Mucosa of descending colon (tissue), 3 donors: ENCODE data around the gene HIC1. TPM values are rescaled to one million over a fixed set of nuclear protein-coding genes. Genes with fewer than 3 reads are reported as not detected.

Experiments used
- ATAC-seq: fragments of 200-7000 bp; cut with Tn5 transposase; one replicate; pipeline ENCODE4 v1.9.1; 2020; ENCODE audit warnings: mild to moderate bottlenecking, moderate library complexity
- DNase-seq, 3 donors: peaks; one replicate each; pipeline ENCODE4 v3.0.0-alpha.2; 2020
- H3K36me3 ChIP-seq: fragments of 200-600 bp; one replicate; pipeline ENCODE4 v1.8.0; 2021; ENCODE audit warnings: low read depth, mild to moderate bottlenecking
- H3K4me1 ChIP-seq: fragments of 200-600 bp; one replicate; pipeline ENCODE4 v1.8.0; 2021; ENCODE audit warnings: low read depth, mild to moderate bottlenecking
- H3K4me3 ChIP-seq: fragments of 200-600 bp; one replicate; pipeline ENCODE4 v1.8.0; 2021; ENCODE audit warnings: mild to moderate bottlenecking
- H3K9me3 ChIP-seq: fragments of 200-600 bp; one replicate; pipeline ENCODE4 v1.8.0; 2021; ENCODE audit warnings: mild to moderate bottlenecking
- CTCF ChIP-seq: fragments of 200-600 bp; IDR thresholded peaks from one replicate; pipeline ENCODE4 v1.8.0; 2022; ENCODE audit warnings: antibody characterized with exemption, mild to moderate bottlenecking
- intact Hi-C, 2 donors: fragments of 100-400 bp; cut with DNase I in 1 of 2; cut with micrococcal nuclease in 1 of 2; formaldehyde crosslinking; loops; one replicate each; pipeline versions ENCODE4 v1.11.0 to v1.11.1; 2022; cut with DNase I, micrococcal nuclease
- total RNA-seq, 3 donors: library from RNA; stranded (reverse); fragmentation: NEBNext Ultra II Directional in 2 of 3; extraction: Animal tissue kit (Norgen Biotek cat#: 25700) in 2 of 3; gene quantifications; one replicate each; pipeline versions ENCODE4 v1.2.1 to v1.2.4, GENCODE V29; 2021 to 2023
- donor health status: DM: no; HTN: no; CAD: no; lungs with moderate emphysema.
- donor health status: DM: no; HTN: no; CAD: no.
- donor health status: DM: no; HTN: yes; CAD: no.

The HIC1 gene
- total RNA-seq, 3 donors from 2014 or later = 6.0 to 28.9 (median 13.5) TPM

- no peaks in the 10 kb centered on the region for H3K36me3 ChIP-seq
- no peak for TF ChIP-seq CTCF
- H3K4me1 ChIP-seq = peaks cover 25% of the 10 kb centered on the region
- DNase-seq (no peak), ATAC-seq (no peak)
- intact Hi-C loops = no loop called here
- no peak overlapping the region for H3K4me3 ChIP-seq
- H3K9me3 ChIP-seq = no peaks in the 10 kb centered on the region
Observed at GRCh38 chr17:2062571-2063183, 7.8 kb downstream of the HIC1 start.

- no peak for TF ChIP-seq CTCF
- ATAC-seq (no peak), DNase-seq (no peak)
- intact Hi-C loops = no loop called here
- no peak overlapping the region for H3K4me3 ChIP-seq
- no peaks in the 10 kb centered on the region for H3K9me3 ChIP-seq
- H3K36me3 ChIP-seq = no peaks in the 10 kb centered on the region
- peaks cover 19% of the 10 kb centered on the region for H3K4me1 ChIP-seq
Observed at GRCh38 chr17:2063261-2064146, 8.6 kb downstream of the HIC1 start.

GRCh38 chr17:2064147-2064489 lies 9.2 kb downstream of the HIC1 start:
- no peak overlapping the region for H3K4me3 ChIP-seq
- DNase-seq (no peak), ATAC-seq (no peak)
- peaks cover 14% of the 10 kb centered on the region for H3K4me1 ChIP-seq
- no peaks in the 10 kb centered on the region for H3K36me3 ChIP-seq
- TF ChIP-seq CTCF = no peak
- intact Hi-C loops = no loop called here
- no peaks in the 10 kb centered on the region for H3K9me3 ChIP-seq

- ATAC-seq (peak; percentile 18), DNase-seq (peak in 1 of 3 donors; percentile 40)
- no peak overlapping the region for H3K4me3 ChIP-seq
- TF ChIP-seq CTCF = no peak
- H3K36me3 ChIP-seq = no peaks in the 10 kb centered on the region
- H3K9me3 ChIP-seq = no peaks in the 10 kb centered on the region
- intact Hi-C loops = no loop called here
- H3K4me1 ChIP-seq = peaks cover 10% of the 10 kb centered on the region
Observed at GRCh38 chr17:2064520-2064971, 9.6 kb downstream of the HIC1 start.

GRCh38 chr17:2064980-2065785 lies 10.3 kb downstream of the HIC1 start:
- peak; percentile 56 for ATAC-seq
- no peaks in the 10 kb centered on the region for H3K36me3 ChIP-seq
- no peak overlapping the region for H3K4me3 ChIP-seq
- peak in 1 of 3 donors; percentile 71 for DNase-seq
- H3K4me1 ChIP-seq = peaks cover 10% of the 10 kb centered on the region
- H3K9me3 ChIP-seq = no peaks in the 10 kb centered on the region
- no peak for TF ChIP-seq CTCF
- intact Hi-C loops = no loop called here
